ENCODE results near the gene OR5V1. TPM values are rescaled to one million over a fixed set of nuclear protein-coding genes. Genes with fewer than 3 reads are reported as not detected.
"Not testable (repeated sequence)": the region's sequence is repeated elsewhere in the genome, so short reads cannot be mapped to it uniquely, and the experiment has no call there.

OR5V1 gene
- total and polyA plus RNA-seq, 2 experiments from 2014 or later: not detected

DNA sequence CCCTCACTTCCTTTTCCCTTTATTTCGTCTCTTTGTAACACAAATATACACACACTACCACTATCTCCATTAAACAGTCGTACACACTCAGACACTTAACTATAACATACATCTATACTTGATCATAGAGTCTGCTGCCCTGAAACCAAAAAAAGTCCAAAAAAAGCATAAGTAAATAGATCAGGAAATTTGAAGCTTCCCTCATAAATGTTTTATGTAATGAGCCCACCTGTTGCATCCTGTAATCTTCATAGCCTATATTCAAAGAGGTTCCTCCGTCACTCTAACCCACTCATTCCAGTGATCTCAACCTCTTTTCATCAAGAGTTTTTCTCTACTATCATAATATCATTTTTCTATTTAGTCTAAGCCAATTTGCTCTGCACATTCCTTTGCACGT is 19.9 kb upstream of the OR5V1 start:
- no peaks in the 10 kb centered on the region for H3K9me3 ChIP-seq (ENCODE audit: low read depth)
- no peak overlapping the region for H3K4me3 ChIP-seq
- H2AFZ ChIP-seq: no peak overlapping the region
- H3K36me3 ChIP-seq (ENCODE audit: low read depth): no peaks in the 10 kb centered on the region
- H3K4me1 ChIP-seq (ENCODE audit: insufficient read depth): no peaks in the 10 kb centered on the region
- in situ Hi-C loops (cut with MboI): no loop called here
- H3K27ac ChIP-seq: no peak overlapping the region
- 8 to 10% methylated on average over 4 of the region's 4 CpGs for WGBS, 2 experiments (ENCODE audit: low coverage in 1 of 2, low lambda C conversion rate in 2 of 2, missing lambda C conversion rate in 2 of 2)
- H3K4me2 ChIP-seq (ENCODE audit: unreplicated experiment): no peak overlapping the region
- no peaks in the 10 kb centered on the region for H3F3A ChIP-seq (ENCODE audit: insufficient read depth)
- TF ChIP-seq EZH2phosphoT487 (IDR thresholded peaks at IDR 0.05; ENCODE audit: insufficient read depth, low read depth) (no peak), EZH2 (IDR thresholded peaks at IDR 0.05; ENCODE audit: insufficient read depth, poor library complexity, severe bottlenecking) (no peak)
- no peaks in the 10 kb centered on the region for H4K20me1 ChIP-seq (ENCODE audit: insufficient read depth)
- H3K9me2 ChIP-seq (ENCODE audit: insufficient read depth): no peaks in the 10 kb centered on the region
- DNase-seq: no peak
- H3K27me3 ChIP-seq (replicated peaks; ENCODE audit: insufficient read depth): no peaks in the 10 kb centered on the region
- H3K9ac ChIP-seq: no peak overlapping the region
- H3K79me2 ChIP-seq (ENCODE audit: insufficient read depth): no peaks in the 10 kb centered on the region

DNA sequence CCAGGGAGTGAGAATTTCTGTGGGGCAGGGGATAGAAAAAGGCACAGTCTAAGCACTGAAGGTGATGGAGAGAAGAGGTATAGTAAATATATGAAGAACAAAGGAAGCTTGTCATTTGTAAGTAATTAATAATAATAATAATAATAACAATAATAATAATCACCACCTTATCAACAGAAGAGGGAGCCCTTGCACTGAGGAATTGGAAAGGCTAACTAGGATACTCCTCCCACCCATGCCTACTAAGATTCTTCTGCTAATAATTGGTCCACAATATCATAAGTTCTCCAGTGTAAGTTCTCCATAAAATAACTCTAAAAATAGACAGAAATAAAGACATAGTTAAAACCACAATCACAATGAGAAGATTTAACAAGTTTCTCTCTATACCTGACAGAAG is 7.3 kb upstream of the OR5V1 start:
- no peak overlapping the region for H3K4me3 ChIP-seq
- H3K27ac ChIP-seq: no peak overlapping the region
- no peaks in the 10 kb centered on the region for H4K20me1 ChIP-seq (ENCODE audit: insufficient read depth)
- H3K79me2 ChIP-seq (ENCODE audit: insufficient read depth): no peaks in the 10 kb centered on the region
- no peaks in the 10 kb centered on the region for H3K27me3 ChIP-seq (replicated peaks; ENCODE audit: insufficient read depth)
- H3K36me3 ChIP-seq (ENCODE audit: low read depth): no peaks in the 10 kb centered on the region
- H3F3A ChIP-seq (ENCODE audit: insufficient read depth): no peaks in the 10 kb centered on the region
- H3K9ac ChIP-seq: no peak overlapping the region
- TF ChIP-seq EZH2 (IDR thresholded peaks at IDR 0.05; ENCODE audit: insufficient read depth, poor library complexity, severe bottlenecking) (no peak), EZH2phosphoT487 (IDR thresholded peaks at IDR 0.05; ENCODE audit: insufficient read depth, low read depth) (no peak)
- H3K9me2 ChIP-seq (ENCODE audit: insufficient read depth): no peaks in the 10 kb centered on the region
- no peaks in the 10 kb centered on the region for H3K9me3 ChIP-seq (ENCODE audit: low read depth)
- H3K4me2 ChIP-seq (ENCODE audit: unreplicated experiment): no peak overlapping the region
- in situ Hi-C loops (cut with MboI): no loop called here
- DNase-seq: peak; percentile 15
- H3K4me1 ChIP-seq (ENCODE audit: insufficient read depth): no peaks in the 10 kb centered on the region
- no peak overlapping the region for H2AFZ ChIP-seq

DNA sequence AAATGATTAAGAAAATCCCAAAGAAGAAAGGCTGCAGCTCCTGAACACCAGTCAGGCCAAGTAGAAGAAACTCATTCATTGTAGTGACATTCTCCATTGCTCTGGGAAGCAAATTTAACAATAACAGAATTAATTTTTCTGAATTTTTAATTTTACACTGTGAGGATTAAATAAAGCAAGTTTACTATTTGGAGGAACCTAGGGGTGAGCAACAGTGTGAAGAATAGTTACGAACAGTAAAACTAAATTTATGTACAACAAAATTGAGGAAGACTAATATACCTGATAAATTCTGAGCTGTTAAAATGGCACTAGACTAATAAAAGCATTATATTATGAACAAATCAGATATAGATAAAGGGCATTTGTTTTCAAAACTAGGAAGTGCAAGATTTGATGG is 6.5 kb upstream of the OR5V1 start, which contains the start of gene OR12D3:
Gene OR12D3, minus strand, starts transcription at position 101 of the 400 bp plus-strand sequence. Its CDS starts 4 bp downstream, at position 97.
- Histone ChIP-seq H3K36me3 (ENCODE audit: low read depth) (no peaks in the 10 kb centered on the region), H3K9ac (no peak within 1 kb of the TSS), H3K9me2 (ENCODE audit: insufficient read depth) (no peaks in the 10 kb centered on the region), H3K27ac (no peak within 1 kb of the TSS), H3K79me2 (ENCODE audit: insufficient read depth) (no peaks in the 10 kb centered on the region), H3K4me2 (ENCODE audit: unreplicated experiment) (no peak within 1 kb of the TSS), H4K20me1 (ENCODE audit: insufficient read depth) (no peaks in the 10 kb centered on the region), H3K27me3 (replicated peaks; ENCODE audit: insufficient read depth) (no peaks in the 10 kb centered on the region), H2AFZ (no peak within 1 kb of the TSS), H3K4me1 (ENCODE audit: insufficient read depth) (no peaks in the 10 kb centered on the region), H3K4me3 (no peak within 1 kb of the TSS), H3K9me3 (ENCODE audit: low read depth) (no peaks in the 10 kb centered on the region), H3F3A (ENCODE audit: insufficient read depth) (no peaks in the 10 kb centered on the region)
- in situ Hi-C loops (cut with MboI): no loop called here
- WGBS, 2 experiments (ENCODE audit: low coverage in 1 of 2, low lambda C conversion rate in 2 of 2, missing lambda C conversion rate in 2 of 2): 49 to 56% methylated on average over 1 of the region's 1 CpG
- no peak for DNase-seq
- TF ChIP-seq EZH2 (IDR thresholded peaks at IDR 0.05; ENCODE audit: insufficient read depth, poor library complexity, severe bottlenecking) (no peak), EZH2phosphoT487 (IDR thresholded peaks at IDR 0.05; ENCODE audit: insufficient read depth, low read depth) (no peak)

DNA sequence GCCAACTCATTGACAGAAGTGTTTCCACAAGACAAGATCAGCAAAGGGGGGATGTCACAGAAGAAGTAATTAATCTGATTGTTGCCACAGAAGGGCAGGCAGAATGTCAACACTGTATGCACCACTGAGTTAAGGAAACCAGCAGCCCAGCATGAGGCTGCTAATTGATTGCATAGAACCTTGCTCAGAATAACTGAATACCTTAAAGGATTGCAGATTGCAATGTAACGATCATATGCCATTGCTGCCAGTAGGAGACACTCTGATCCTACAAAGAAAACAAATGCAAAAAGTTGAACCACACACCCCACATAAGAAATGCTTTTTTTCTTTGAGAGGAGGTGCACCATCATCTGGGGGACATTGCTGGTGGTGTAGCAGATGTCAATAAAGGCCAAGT is 13.1 kb downstream of the OR5V1 start:
- Histone ChIP-seq H3K36me3 (ENCODE audit: low read depth) (no peaks in the 10 kb centered on the region), H3K4me3 (no peak overlapping the region), H3K9me2 (ENCODE audit: insufficient read depth) (no peaks in the 10 kb centered on the region), H3K4me1 (ENCODE audit: insufficient read depth) (no peaks in the 10 kb centered on the region), H3K9me3 (ENCODE audit: low read depth) (no peaks in the 10 kb centered on the region), H3K4me2 (ENCODE audit: unreplicated experiment) (no peak overlapping the region), H2AFZ (no peak overlapping the region), H3F3A (ENCODE audit: insufficient read depth) (no peaks in the 10 kb centered on the region), H3K9ac (no peak overlapping the region), H4K20me1 (ENCODE audit: insufficient read depth) (no peaks in the 10 kb centered on the region), H3K27ac (no peak overlapping the region), H3K79me2 (ENCODE audit: insufficient read depth) (no peaks in the 10 kb centered on the region), H3K27me3 (replicated peaks; ENCODE audit: insufficient read depth) (no peaks in the 10 kb centered on the region)
- TF ChIP-seq EZH2phosphoT487 (IDR thresholded peaks at IDR 0.05; ENCODE audit: insufficient read depth, low read depth): no peak
- TF ChIP-seq EZH2 (IDR thresholded peaks at IDR 0.05; ENCODE audit: insufficient read depth, poor library complexity, severe bottlenecking): no peak
- WGBS, 2 experiments (ENCODE audit: low coverage in 1 of 2, low lambda C conversion rate in 2 of 2, missing lambda C conversion rate in 2 of 2): 3 to 5% methylated on average over 1 of the region's 1 CpG
- no peak for DNase-seq
- in situ Hi-C loops (cut with MboI): no loop called here

DNA sequence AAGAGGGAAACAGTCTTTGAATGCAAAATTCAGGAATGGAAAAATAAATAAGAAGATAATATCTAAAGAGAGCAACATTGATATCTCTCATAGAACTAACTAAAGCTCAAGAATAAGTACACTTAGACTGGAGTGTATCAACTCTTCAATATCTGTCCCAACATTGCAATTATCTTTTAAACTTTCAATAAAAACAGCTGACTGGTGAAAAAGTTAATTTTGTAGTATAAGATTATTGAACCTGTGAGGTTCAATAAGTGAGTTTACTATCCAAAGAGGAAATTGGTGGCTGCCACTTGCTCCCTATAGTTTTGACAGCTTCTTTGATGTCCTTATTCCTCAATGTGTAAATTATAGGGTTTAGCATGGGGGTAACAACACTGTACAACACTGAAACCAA is 13.7 kb downstream of the OR5V1 start:
- H3K36me3 ChIP-seq (ENCODE audit: low read depth): no peaks in the 10 kb centered on the region
- H3K9ac ChIP-seq: no peak overlapping the region
- H4K20me1 ChIP-seq (ENCODE audit: insufficient read depth): no peaks in the 10 kb centered on the region
- no peak overlapping the region for H3K27ac ChIP-seq
- no peaks in the 10 kb centered on the region for H3K4me1 ChIP-seq (ENCODE audit: insufficient read depth)
- H3K79me2 ChIP-seq (ENCODE audit: insufficient read depth): no peaks in the 10 kb centered on the region
- no peaks in the 10 kb centered on the region for H3K27me3 ChIP-seq (replicated peaks; ENCODE audit: insufficient read depth)
- H2AFZ ChIP-seq: no peak overlapping the region
- in situ Hi-C loops (cut with MboI): no loop called here
- H3K9me3 ChIP-seq (ENCODE audit: low read depth): no peaks in the 10 kb centered on the region
- no peak overlapping the region for H3K4me2 ChIP-seq (ENCODE audit: unreplicated experiment)
- TF ChIP-seq EZH2phosphoT487 (IDR thresholded peaks at IDR 0.05; ENCODE audit: insufficient read depth, low read depth) (no peak), EZH2 (IDR thresholded peaks at IDR 0.05; ENCODE audit: insufficient read depth, poor library complexity, severe bottlenecking) (no peak)
- H3K4me3 ChIP-seq: no peak overlapping the region
- no peak for DNase-seq
- H3F3A ChIP-seq (ENCODE audit: insufficient read depth): no peaks in the 10 kb centered on the region
- no peaks in the 10 kb centered on the region for H3K9me2 ChIP-seq (ENCODE audit: insufficient read depth)

DNA sequence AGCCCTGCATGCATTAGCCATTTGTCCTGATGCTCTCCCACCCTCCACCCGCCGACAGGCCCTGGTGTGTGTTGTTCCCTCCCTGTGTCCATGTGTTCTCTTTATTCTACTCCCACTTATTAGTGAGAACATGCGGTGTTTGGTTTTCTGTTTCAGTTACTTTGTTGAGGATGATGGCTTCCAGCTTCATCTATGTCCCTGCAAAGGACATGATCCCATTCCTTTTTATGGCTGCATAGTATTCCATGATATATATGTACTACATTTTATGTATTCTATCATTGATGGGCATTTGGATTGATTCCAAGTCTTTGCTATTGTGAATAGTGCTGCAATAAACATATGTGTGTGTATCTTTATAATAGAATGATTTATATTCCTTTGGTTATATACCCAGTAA is 19.3 kb downstream of the OR5V1 start:
- H3K9me2 ChIP-seq (ENCODE audit: insufficient read depth); H3K36me3 ChIP-seq (ENCODE audit: low read depth); H3K4me3 ChIP-seq; in situ Hi-C loops (cut with MboI); H3K27ac ChIP-seq; H3K27me3 ChIP-seq (replicated peaks; ENCODE audit: insufficient read depth); H3K4me2 ChIP-seq (ENCODE audit: unreplicated experiment); H3F3A ChIP-seq (ENCODE audit: insufficient read depth); H2AFZ ChIP-seq; H3K4me1 ChIP-seq (ENCODE audit: insufficient read depth); H3K79me2 ChIP-seq (ENCODE audit: insufficient read depth); H3K9ac ChIP-seq; H4K20me1 ChIP-seq (ENCODE audit: insufficient read depth); DNase-seq; H3K9me3 ChIP-seq (ENCODE audit: low read depth): not testable (repeated sequence)
- 56 to 59% methylated on average over 3 of the region's 3 CpGs for WGBS, 2 experiments (ENCODE audit: low coverage in 1 of 2, low lambda C conversion rate in 2 of 2, missing lambda C conversion rate in 2 of 2)

All from GM23248 (cell line).